Measurements from ENCODE around the gene ARPP21.

The ARPP21 gene

GRCh38 chr3:35640190-35641165, 1.2 kb downstream of the ARPP21 start:
- no peak for FAIRE-seq
- no peak for DNase-seq (ENCODE audit: extremely low spot score, insufficient read length, low read depth)

GRCh38 chr3:35641331-35641730, 2.0 kb downstream of the ARPP21 start:
- FAIRE-seq (no peak), DNase-seq (ENCODE audit: extremely low spot score, insufficient read length, low read depth) (no peak)

- DNase-seq (ENCODE audit: extremely low spot score, insufficient read length, low read depth): no peak
- FAIRE-seq: no peak
These were observed 2.7 kb downstream of the ARPP21 start for GRCh38 chr3:35641920-35642527.

GRCh38 chr3:35643495-35643894, 4.2 kb downstream of the ARPP21 start:
- DNase-seq (ENCODE audit: extremely low spot score, insufficient read length, low read depth) (no peak), FAIRE-seq (no peak)

GRCh38 chr3:35644451-35644850, 5.1 kb downstream of the ARPP21 start:
- DNase-seq (ENCODE audit: extremely low spot score, insufficient read length, low read depth) (no peak), FAIRE-seq (no peak)

GRCh38 chr3:35645189-35645588, 5.9 kb downstream of the ARPP21 start:
- DNase-seq (ENCODE audit: extremely low spot score, insufficient read length, low read depth) (no peak), FAIRE-seq (no peak)

- FAIRE-seq (no peak), DNase-seq (ENCODE audit: extremely low spot score, insufficient read length, low read depth) (no peak)
These were observed 6.8 kb downstream of the ARPP21 start for GRCh38 chr3:35646081-35646480.

- no peak for FAIRE-seq
- DNase-seq (ENCODE audit: extremely low spot score, insufficient read length, low read depth): no peak
These were observed 8.1 kb downstream of the ARPP21 start for GRCh38 chr3:35647461-35647860.

GRCh38 chr3:35648347-35648746, 9.0 kb downstream of the ARPP21 start:
- DNase-seq (ENCODE audit: extremely low spot score, insufficient read length, low read depth) (no peak), FAIRE-seq (no peak)

GRCh38 chr3:35649405-35649804, 10.1 kb downstream of the ARPP21 start:
- DNase-seq (ENCODE audit: extremely low spot score, insufficient read length, low read depth): no peak
- no peak for FAIRE-seq

- DNase-seq (ENCODE audit: extremely low spot score, insufficient read length, low read depth) (no peak), FAIRE-seq (no peak)
These were observed 12.1 kb downstream of the ARPP21 start for GRCh38 chr3:35651426-35651825.

- FAIRE-seq (no peak), DNase-seq (ENCODE audit: extremely low spot score, insufficient read length, low read depth) (no peak)
These were observed 12.5 kb downstream of the ARPP21 start for GRCh38 chr3:35651851-35652250.

- DNase-seq (ENCODE audit: extremely low spot score, insufficient read length, low read depth) (no peak), FAIRE-seq (no peak)
These were observed 14.0 kb downstream of the ARPP21 start for GRCh38 chr3:35653347-35653746.

- FAIRE-seq (no peak), DNase-seq (ENCODE audit: extremely low spot score, insufficient read length, low read depth) (no peak)
These were observed 15.2 kb downstream of the ARPP21 start for GRCh38 chr3:35654476-35654875.

GRCh38 chr3:35658686-35659085, 19.4 kb downstream of the ARPP21 start:
- no peak for FAIRE-seq
- no peak for DNase-seq (ENCODE audit: extremely low spot score, insufficient read length, low read depth)

GRCh38 chr3:35659768-35660167, 20.4 kb downstream of the ARPP21 start:
- DNase-seq (ENCODE audit: extremely low spot score, insufficient read length, low read depth) (no peak), FAIRE-seq (no peak)

GRCh38 chr3:35663471-35663870, 24.1 kb downstream of the ARPP21 start:
- DNase-seq (ENCODE audit: extremely low spot score, insufficient read length, low read depth) (no peak), FAIRE-seq (no peak)

GRCh38 chr3:35664460-35664919, 25.2 kb downstream of the ARPP21 start:
- FAIRE-seq: no peak
- no peak for DNase-seq (ENCODE audit: extremely low spot score, insufficient read length, low read depth)

GRCh38 chr3:35665390-35666055, 26.2 kb downstream of the ARPP21 start:
- DNase-seq (ENCODE audit: extremely low spot score, insufficient read length, low read depth): no peak
- no peak for FAIRE-seq

- DNase-seq (ENCODE audit: extremely low spot score, insufficient read length, low read depth) (no peak), FAIRE-seq (no peak)
These were observed 27.6 kb downstream of the ARPP21 start for GRCh38 chr3:35666888-35667287.

Measured in GM18507 (cell line).